ENCODE data around the gene SERPINB10.

GRCh38 chr18:63922049-63922448 lies 14.3 kb downstream of the SERPINB10 start:
- TF ChIP-seq POLR2AphosphoS5 (IDR thresholded peaks at IDR 0.05) (no peak), CTCF (IDR thresholded peaks at IDR 0.05 in 8 of 11, conservative IDR thresholded peaks at IDR 0.05 in 3 of 11) (no peak)
